HepG2 (cell line): ENCODE data around the gene SCFD2.

Experiments
- ELF3 ChIP-seq: IDR thresholded peaks from 2 replicates; pipeline ENCODE4 v1.6.1; 2016; ENCODE audit warnings: missing genetic modification reagents, missing compliant biosample characterization
- ZNF34 ChIP-seq: sonication (generic); formaldehyde crosslinking; IDR thresholded peaks from 2 replicates; pipeline ENCODE4 v1.4.0; 2020; ENCODE audit warnings: mild to moderate bottlenecking, missing genetic modification reagents, borderline replicate concordance
- TF ChIP-seq, protein P1 (sequence below), 2 experiments: sonication (generic) in 1 of 2; formaldehyde crosslinking in 1 of 2; IDR thresholded peaks; 2 replicates each; pipeline versions ENCODE4 v1.6.1 to v1.9.0; 2014 to 2022; ENCODE audit warnings: antibody characterized with exemption in 1 of 2, borderline replicate concordance in 1 of 2, inconsistent platforms in 1 of 2, low read depth in 1 of 2, missing genetic modification reagents in 1 of 2
- TF ChIP-seq, protein P2 (sequence below): sonication (generic); formaldehyde crosslinking; IDR thresholded peaks from 2 replicates; pipeline ENCODE4 v1.4.0; 2020; ENCODE audit warnings: mild to moderate bottlenecking, missing genetic modification reagents

DNA sequence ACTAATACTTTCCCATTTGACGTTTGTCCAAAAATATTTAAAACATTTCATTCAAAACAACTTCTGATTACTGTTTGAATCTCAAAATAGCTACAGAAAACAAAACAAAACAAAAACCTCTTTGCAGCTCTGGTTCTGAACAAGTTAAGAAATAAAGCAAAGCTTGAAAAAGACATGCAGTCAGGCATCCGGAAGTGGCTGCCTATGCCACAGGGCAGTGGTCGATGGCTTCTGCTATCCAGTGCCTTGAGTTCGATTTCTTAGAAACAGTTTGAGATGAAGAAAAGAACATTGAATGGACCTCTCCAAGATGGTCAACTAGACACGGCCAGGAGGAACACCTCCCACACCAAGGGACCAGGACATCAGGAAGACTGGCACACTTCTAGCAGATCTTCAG is 125.3 kb downstream of the SCFD2 start:
- no peak for TF ChIP-seq ZNF34 (CRISPR knock-in tag)
- TF ChIP-seq ELF3 (CRISPR knock-in tag), result no peak
- TF ChIP-seq, protein P1, sequence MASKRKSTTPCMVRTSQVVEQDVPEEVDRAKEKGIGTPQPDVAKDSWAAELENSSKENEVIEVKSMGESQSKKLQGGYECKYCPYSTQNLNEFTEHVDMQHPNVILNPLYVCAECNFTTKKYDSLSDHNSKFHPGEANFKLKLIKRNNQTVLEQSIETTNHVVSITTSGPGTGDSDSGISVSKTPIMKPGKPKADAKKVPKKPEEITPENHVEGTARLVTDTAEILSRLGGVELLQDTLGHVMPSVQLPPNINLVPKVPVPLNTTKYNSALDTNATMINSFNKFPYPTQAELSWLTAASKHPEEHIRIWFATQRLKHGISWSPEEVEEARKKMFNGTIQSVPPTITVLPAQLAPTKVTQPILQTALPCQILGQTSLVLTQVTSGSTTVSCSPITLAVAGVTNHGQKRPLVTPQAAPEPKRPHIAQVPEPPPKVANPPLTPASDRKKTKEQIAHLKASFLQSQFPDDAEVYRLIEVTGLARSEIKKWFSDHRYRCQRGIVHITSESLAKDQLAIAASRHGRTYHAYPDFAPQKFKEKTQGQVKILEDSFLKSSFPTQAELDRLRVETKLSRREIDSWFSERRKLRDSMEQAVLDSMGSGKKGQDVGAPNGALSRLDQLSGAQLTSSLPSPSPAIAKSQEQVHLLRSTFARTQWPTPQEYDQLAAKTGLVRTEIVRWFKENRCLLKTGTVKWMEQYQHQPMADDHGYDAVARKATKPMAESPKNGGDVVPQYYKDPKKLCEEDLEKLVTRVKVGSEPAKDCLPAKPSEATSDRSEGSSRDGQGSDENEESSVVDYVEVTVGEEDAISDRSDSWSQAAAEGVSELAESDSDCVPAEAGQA (IDR thresholded peaks at IDR 0.05; ENCODE audit: low read depth), result no peak
- TF ChIP-seq, protein P1 (CRISPR knock-in tag; IDR thresholded peaks at IDR 0.05; ENCODE audit: borderline replicate concordance), result no peak
- TF ChIP-seq, protein P2, sequence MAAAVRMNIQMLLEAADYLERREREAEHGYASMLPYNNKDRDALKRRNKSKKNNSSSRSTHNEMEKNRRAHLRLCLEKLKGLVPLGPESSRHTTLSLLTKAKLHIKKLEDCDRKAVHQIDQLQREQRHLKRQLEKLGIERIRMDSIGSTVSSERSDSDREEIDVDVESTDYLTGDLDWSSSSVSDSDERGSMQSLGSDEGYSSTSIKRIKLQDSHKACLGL, result no peak
